Measurements from ENCODE around the gene ASB10. TPM values are rescaled to one million over a fixed set of nuclear protein-coding genes. Genes with fewer than 3 reads are reported as not detected.

ASB10 gene
- polyA plus RNA-seq, 3 donors: not detected

- Histone ChIP-seq H2AFZ (ENCODE audit: insufficient read depth, low read depth, low read length, poor library complexity, severe bottlenecking) (no peak overlapping the region), H3K27me3 (ENCODE audit: control insufficient read depth in 2 of 2, insufficient read depth in 2 of 2, low read length in 2 of 2) (peaks cover 3 to 11% of the 10 kb centered on the region in 2 donors), H3K9ac (ENCODE audit: insufficient read depth, low read length, poor library complexity, severe bottlenecking) (no peak overlapping the region), H3K4me2 (replicated peaks; ENCODE audit: extremely low read depth, low read length, poor library complexity, severe bottlenecking) (no peak overlapping the region), H3K9me3 (replicated peaks in 1 of 2; ENCODE audit: control insufficient read depth in 1 of 2, insufficient read depth in 1 of 2, low read length in 2 of 2) (no peaks in the 10 kb centered on the region), H4K20me1 (ENCODE audit: insufficient read depth, low read length) (peaks cover 3% of the 10 kb centered on the region), H3K4me1 (ENCODE audit: control insufficient read depth in 1 of 2, insufficient read depth in 2 of 2, low read length in 2 of 2) (no peaks in the 10 kb centered on the region), H3K27ac (ENCODE audit: low read depth in 1 of 2, low read length in 2 of 2) (no peak overlapping the region), H3K79me2 (ENCODE audit: insufficient read depth, low read length) (no peaks in the 10 kb centered on the region), H3K36me3 (replicated peaks in 1 of 2; ENCODE audit: control insufficient read depth in 1 of 2, insufficient read depth in 2 of 2, low read length in 2 of 2) (no peaks in the 10 kb centered on the region), H3K4me3 (replicated peaks in 1 of 3; ENCODE audit: low read depth in 2 of 3, low read length in 3 of 3) (no peak overlapping the region)
- intact Hi-C loops (cut with micrococcal nuclease): no loop called here
- no peak overlapping the region for H3K27ac Mint-ChIP-seq
- WGBS (ENCODE audit: insufficient coverage): no CpG with 5 or more reads among the region's 6 CpGs
- H3K36me3 Mint-ChIP-seq: peaks cover 0 to 3% of the 10 kb centered on the region in 2 donors
- no peak for DNase-seq
- H3K9me3 Mint-ChIP-seq: peaks cover 0 to 4% (median 0%) of the 10 kb centered on the region in 7 donors
- H3K27me3 Mint-ChIP-seq (ENCODE audit: low read depth in 3 of 3): peaks cover 35 to 59% (median 36%) of the 10 kb centered on the region in 3 donors
- peak overlapping the region in 1 of 2 donors; percentile 33 for H3K4me3 Mint-ChIP-seq
- TF ChIP-seq CTCF (IDR thresholded peaks at IDR 0.05): no peak
- H3K4me1 Mint-ChIP-seq: no peaks in the 10 kb centered on the region
Measured at GRCh38 chr7:151205730-151206129, 18.7 kb upstream of the ASB10 start.

GRCh38 chr7:151204383-151205032 is 17.5 kb upstream of the ASB10 start:
- H3K79me2 ChIP-seq (ENCODE audit: insufficient read depth, low read length): no peaks in the 10 kb centered on the region
- 82% methylated on average over 46 of the region's 48 CpGs for WGBS (ENCODE audit: insufficient coverage)
- H3K4me2 ChIP-seq (replicated peaks; ENCODE audit: extremely low read depth, low read length, poor library complexity, severe bottlenecking): no peak overlapping the region
- H3K4me1 Mint-ChIP-seq: no peaks in the 10 kb centered on the region
- H3K27me3 ChIP-seq (ENCODE audit: control insufficient read depth in 2 of 2, insufficient read depth in 2 of 2, low read length in 2 of 2): peaks cover 3 to 11% of the 10 kb centered on the region in 2 donors
- no peak overlapping the region for H3K4me3 ChIP-seq (replicated peaks in 1 of 3; ENCODE audit: low read depth in 2 of 3, low read length in 3 of 3)
- H4K20me1 ChIP-seq (ENCODE audit: insufficient read depth, low read length): peaks cover 3% of the 10 kb centered on the region
- H3K4me1 ChIP-seq (ENCODE audit: control insufficient read depth in 1 of 2, insufficient read depth in 2 of 2, low read length in 2 of 2): no peaks in the 10 kb centered on the region
- no peak overlapping the region for H3K27ac Mint-ChIP-seq
- H3K27me3 Mint-ChIP-seq (ENCODE audit: low read depth in 3 of 3): peaks cover 35 to 58% (median 36%) of the 10 kb centered on the region in 3 donors
- no peak for DNase-seq
- H3K9ac ChIP-seq (ENCODE audit: insufficient read depth, low read length, poor library complexity, severe bottlenecking): no peak overlapping the region
- H2AFZ ChIP-seq (ENCODE audit: insufficient read depth, low read depth, low read length, poor library complexity, severe bottlenecking): no peak overlapping the region
- no peaks in the 10 kb centered on the region for H3K36me3 Mint-ChIP-seq
- TF ChIP-seq CTCF (IDR thresholded peaks at IDR 0.05): no peak
- H3K9me3 Mint-ChIP-seq: peaks cover 0 to 4% (median 0%) of the 10 kb centered on the region in 7 donors
- H3K4me3 Mint-ChIP-seq: no peak overlapping the region
- no peaks in the 10 kb centered on the region for H3K36me3 ChIP-seq (replicated peaks in 1 of 2; ENCODE audit: control insufficient read depth in 1 of 2, insufficient read depth in 2 of 2, low read length in 2 of 2)
- intact Hi-C loops (cut with micrococcal nuclease): no loop called here
- H3K27ac ChIP-seq (ENCODE audit: low read depth in 1 of 2, low read length in 2 of 2): no peak overlapping the region
- no peaks in the 10 kb centered on the region for H3K9me3 ChIP-seq (replicated peaks in 1 of 2; ENCODE audit: control insufficient read depth in 1 of 2, insufficient read depth in 1 of 2, low read length in 2 of 2)

Measured in CD14-positive monocyte (primary cell).